GM23338 (cell line): ENCODE measurements around the gene IL1RL2. TPM values are rescaled to one million over a fixed set of nuclear protein-coding genes. Genes with fewer than 3 reads are reported as not detected.

ENCODE experiments used
- ATAC-seq: fragments of 200-7000 bp; cut with Tn5 transposase; 3 replicates; pipeline ENCODE4 v1.9.1; 2020
- DNase-seq: peaks from one replicate; pipeline ENCODE4 v3.0.0-alpha.2; 2015; ENCODE audit warnings: low spot score
- H2AFZ ChIP-seq: fragments of 200-600 bp; sonication (generic); 2 replicates; pipeline ENCODE4 v1.8.0; 2016; ENCODE audit warnings: antibody characterized with exemption, mild to moderate bottlenecking, moderate library complexity
- H3F3A ChIP-seq: fragments of 200-600 bp; sonication (generic); replicated peaks from 2 replicates; pipeline ENCODE4 v1.8.0; 2017; ENCODE audit warnings: antibody characterized with exemption, mixed run types, low read depth
- H3K27ac ChIP-seq: fragments of 200-600 bp; sonication (generic); 2 replicates; pipeline ENCODE4 v1.6.1; 2016; ENCODE audit warnings: low read depth
- H3K27me3 ChIP-seq: fragments of 200-600 bp; sonication (generic); 2 replicates; pipeline ENCODE4 v1.8.0; 2016; ENCODE audit warnings: mild to moderate bottlenecking, mixed run types, moderate library complexity; ENCODE audit not compliant: insufficient read depth
- H3K36me3 ChIP-seq: fragments of 200-600 bp; sonication (generic); 2 replicates; pipeline ENCODE4 v1.8.0; 2016; ENCODE audit warnings: mild to moderate bottlenecking; ENCODE audit not compliant: insufficient read depth
- H3K4me1 ChIP-seq: fragments of 200-600 bp; sonication (generic); 2 replicates; pipeline ENCODE4 v1.8.0; 2016; ENCODE audit warnings: mild to moderate bottlenecking, moderate library complexity; ENCODE audit not compliant: insufficient read depth
- H3K4me2 ChIP-seq: fragments of 200-600 bp; sonication (generic); 2 replicates; pipeline ENCODE4 v1.7.1; 2017; ENCODE audit warnings: mixed run types
- H3K4me3 ChIP-seq: fragments of 200-600 bp; sonication (generic); 2 replicates; pipeline ENCODE4 v1.6.1; 2016; ENCODE audit warnings: mixed run types
- H3K79me2 ChIP-seq: fragments of 200-600 bp; sonication (generic); replicated peaks from 2 replicates; pipeline ENCODE4 v1.8.0; 2017; ENCODE audit warnings: mild to moderate bottlenecking; ENCODE audit not compliant: insufficient read depth
- H3K9me2 ChIP-seq: fragments of 200-600 bp; sonication (generic); 2 replicates; pipeline ENCODE4 v1.8.0; 2017; ENCODE audit not compliant: insufficient read depth
- H4K20me1 ChIP-seq: fragments of 200-600 bp; sonication (generic); replicated peaks from 2 replicates; pipeline ENCODE4 v1.8.0; 2017; ENCODE audit warnings: mild to moderate bottlenecking; ENCODE audit not compliant: insufficient read depth
- H3K27ac Mint-ChIP-seq: 2 replicates; pipeline ENCODE4 v1.8.0; 2020; ENCODE audit warnings: inconsistent platforms, mild to moderate bottlenecking, moderate library complexity, mixed read lengths
- H3K27me3 Mint-ChIP-seq: 3 replicates; pipeline ENCODE4 v1.8.0; 2022; ENCODE audit warnings: low read depth, mild to moderate bottlenecking, moderate library complexity, mixed read lengths, inconsistent platforms; ENCODE audit not compliant: insufficient read depth, poor library complexity
- H3K36me3 Mint-ChIP-seq: 3 replicates; pipeline ENCODE4 v1.8.0; 2021; ENCODE audit warnings: low read depth, mild to moderate bottlenecking, inconsistent platforms, moderate library complexity, mixed read lengths
- H3K4me1 Mint-ChIP-seq: 3 replicates; pipeline ENCODE4 v1.8.0; 2020; ENCODE audit warnings: mild to moderate bottlenecking, inconsistent platforms, mixed read lengths
- H3K4me3 Mint-ChIP-seq: 3 replicates; pipeline ENCODE4 v1.8.0; 2021; ENCODE audit warnings: moderate library complexity, mild to moderate bottlenecking, inconsistent platforms, mixed read lengths
- H3K9me3 Mint-ChIP-seq: 3 replicates; pipeline ENCODE4 v1.8.0; 2020; ENCODE audit warnings: moderate library complexity, mild to moderate bottlenecking, inconsistent platforms, mixed read lengths
- CTCF ChIP-seq, 2 experiments: fragments of 200-600 bp in 1 of 2; sonication (generic) in 1 of 2; conservative IDR thresholded peaks; 2 replicates each; pipeline versions ENCODE4 v1.5.1 to v1.6.1; 2016 to 2017; ENCODE audit warnings: antibody characterized with exemption in 2 of 2, low read depth in 2 of 2, mild to moderate bottlenecking in 2 of 2, moderate library complexity in 1 of 2
- ETS1 ChIP-seq: IDR thresholded peaks from 2 replicates; pipeline ENCODE4 v1.6.1; 2016; ENCODE audit warnings: antibody characterized with exemption
- EZH2 ChIP-seq: fragments of 200-600 bp; sonication (generic); IDR thresholded peaks from one replicate; pipeline ENCODE4 v1.8.0; 2017; ENCODE audit warnings: antibody characterized with exemption, mild to moderate bottlenecking, low read depth; ENCODE audit not compliant: unreplicated experiment
- JUNB ChIP-seq: IDR thresholded peaks from one replicate; pipeline ENCODE4 v1.6.1; 2016; ENCODE audit warnings: antibody characterized with exemption; ENCODE audit not compliant: unreplicated experiment
- ZNF462 ChIP-seq: fragments of 250-450 bp; sonication (Bioruptor Pico); IDR thresholded peaks from 2 replicates; pipeline ENCODE4 v1.5.0; 2020; ENCODE audit warnings: mild to moderate bottlenecking, moderate library complexity
- polyA plus RNA-seq: library from polyadenylated mRNA; unstranded; fragments of >200 nt; fragmentation: Nextera tagmentation; extraction: Ambion mirVana; gene quantifications from 2 replicates; pipeline ENCODE4 v1.2.1, GENCODE V29; 2016
- total RNA-seq: library from RNA; depleted of rRNA; stranded (reverse); fragments of >200 nt; shearing (Covaris generic); gene quantifications from 2 replicates; pipeline ENCODE4 v1.2.3, GENCODE V29; 2014

Gene IL1RL2
- total and polyA plus RNA-seq, 2 experiments from 2014 or later = not detected

GRCh38 chr2:102142829-102143449 lies 43.9 kb upstream of the IL1RL2 start:
- Histone ChIP-seq H3K36me3 (no peaks in the 10 kb centered on the region), H3K79me2 (no peaks in the 10 kb centered on the region), H3K27me3 (peaks cover 38% of the 10 kb centered on the region), H4K20me1 (no peaks in the 10 kb centered on the region), H3F3A (0 out of 2 replicates have a peak, but pooled peaks cover 4% of the 10 kb centered on the region), H3K4me2 (peak overlapping the region; percentile 78), H3K4me3 (peak overlapping the region; percentile 70), H3K27ac (no peak overlapping the region), H3K4me1 (no peaks in the 10 kb centered on the region; the same call in 1 of the 2 replicates), H3K9me2 (peaks cover 8% of the 10 kb centered on the region), H2AFZ (peak overlapping the region; percentile 98)
- Mint-ChIP-seq H3K4me1 (peaks cover 12% of the 10 kb centered on the region; the same call in 2 of the 3 replicates), H3K4me3 (peak overlapping the region; percentile 64), H3K36me3 (peaks cover 4% of the 10 kb centered on the region; the same call in 2 of the 3 replicates), H3K27me3 (peaks cover 31% of the 10 kb centered on the region), H3K9me3 (peaks cover 30% of the 10 kb centered on the region), H3K27ac (no peak overlapping the region)
- DNase-seq (no peak), ATAC-seq (no peak)
- TF ChIP-seq ZNF462 (no peak), EZH2 (peak; percentile 44), ETS1 (no peak), CTCF (conservative IDR thresholded peaks at IDR 0.05; ENCODE audit: low read depth in 2 of 2) (no peak), JUNB (no peak)
